ENCODE measurements around the gene EHD3. TPM values are rescaled to one million over a fixed set of nuclear protein-coding genes. Genes with fewer than 3 reads are reported as not detected.

EHD3 gene
- total and polyA plus RNA-seq, 2 of the 13 experiments (the other 11 are each of a cell fraction or from before 2014, with no cell fraction given), result 0.20 to 0.69 TPM

GRCh38 chr2:31299547-31299946 is 65.6 kb downstream of the EHD3 start:
- no peaks in the 10 kb centered on the region for H3K4me1 ChIP-seq (ENCODE audit: insufficient read depth, low read length)
- no TSS peak for BruUV-seq (replicated peaks)
- H3K4me3 ChIP-seq (replicated peaks in 1 of 3; ENCODE audit: insufficient read depth in 1 of 3, low read depth in 2 of 3, low read length in 3 of 3), result no peak overlapping the region
- ChIA-PET POLR2A (no interaction called here), CTCF (ENCODE audit: low intra/inter-chr PET ratio, low total read pairs) (no interaction called here)
- no peak for DNase-seq (ENCODE audit: low spot score)
- H4K20me1 ChIP-seq (ENCODE audit: insufficient read depth, low read length), result no peaks in the 10 kb centered on the region
- no peak overlapping the region for H3K27ac ChIP-seq (ENCODE audit: extremely low read length, insufficient read depth, low read length)
- in situ Hi-C loops (cut with HindIII; ENCODE audit: extremely low pct_ligation_motif_present, low pct_unique_long_range_greater_than_20kb) (no loop called here), intact Hi-C loops (cut with micrococcal nuclease; ENCODE audit: unreplicated experiment) (no loop called here)
- WGBS (ENCODE audit: low lambda C conversion rate), result 5% methylated on average over 4 of the region's 4 CpGs
- no peak for TF ChIP-seq THAP9 (CRISPR knock-in tag; IDR thresholded peaks at IDR 0.05; ENCODE audit: borderline replicate concordance)
- H3K79me2 ChIP-seq (ENCODE audit: insufficient read depth, low read length), result no peaks in the 10 kb centered on the region
- H3K27me3 ChIP-seq (ENCODE audit: control insufficient read depth in 1 of 2, insufficient read depth in 2 of 2, low read length in 2 of 2), result no peaks in the 10 kb centered on the region
- no peak overlapping the region for H3K4me2 ChIP-seq (ENCODE audit: low read depth, low read length)
- H3K9ac ChIP-seq (ENCODE audit: insufficient read depth, low read depth, low read length), result no peak overlapping the region
- ATAC-seq, result no peak
- no peaks in the 10 kb centered on the region for H3K9me3 ChIP-seq (ENCODE audit: low read length)
- H2AFZ ChIP-seq (ENCODE audit: low read length), result no peak overlapping the region
- H3K36me3 ChIP-seq (replicated peaks in 1 of 2; ENCODE audit: control insufficient read depth in 1 of 2, insufficient read depth in 2 of 2, low read length in 2 of 2), result no peaks in the 10 kb centered on the region
- FAIRE-seq, result no peak

- Histone ChIP-seq H3K4me3 (replicated peaks in 1 of 3; ENCODE audit: insufficient read depth in 1 of 3, low read depth in 2 of 3, low read length in 3 of 3) (no peak overlapping the region), H3K27me3 (ENCODE audit: control insufficient read depth in 1 of 2, insufficient read depth in 2 of 2, low read length in 2 of 2) (no peaks in the 10 kb centered on the region), H3K4me2 (ENCODE audit: low read depth, low read length) (no peak overlapping the region), H3K79me2 (ENCODE audit: insufficient read depth, low read length) (no peaks in the 10 kb centered on the region), H3K9ac (ENCODE audit: insufficient read depth, low read depth, low read length) (no peak overlapping the region), H2AFZ (ENCODE audit: low read length) (no peak overlapping the region), H4K20me1 (ENCODE audit: insufficient read depth, low read length) (no peaks in the 10 kb centered on the region), H3K9me3 (ENCODE audit: low read length) (no peaks in the 10 kb centered on the region), H3K36me3 (replicated peaks in 1 of 2; ENCODE audit: control insufficient read depth in 1 of 2, insufficient read depth in 2 of 2, low read length in 2 of 2) (no peaks in the 10 kb centered on the region), H3K4me1 (ENCODE audit: insufficient read depth, low read length) (no peaks in the 10 kb centered on the region), H3K27ac (ENCODE audit: extremely low read length, insufficient read depth, low read length) (no peak overlapping the region)
- no peak for FAIRE-seq
- ATAC-seq, result no peak
- no TSS peak for BruUV-seq (replicated peaks)
- CTCF ChIA-PET (ENCODE audit: low intra/inter-chr PET ratio, low total read pairs), result no interaction called here
- in situ Hi-C loops (cut with HindIII; ENCODE audit: extremely low pct_ligation_motif_present, low pct_unique_long_range_greater_than_20kb), result no loop called here
- DNase-seq (ENCODE audit: low spot score), result no peak
- POLR2A ChIA-PET, result no interaction called here
- intact Hi-C loops (cut with micrococcal nuclease; ENCODE audit: unreplicated experiment), result no loop called here
- TF ChIP-seq, protein P1, sequence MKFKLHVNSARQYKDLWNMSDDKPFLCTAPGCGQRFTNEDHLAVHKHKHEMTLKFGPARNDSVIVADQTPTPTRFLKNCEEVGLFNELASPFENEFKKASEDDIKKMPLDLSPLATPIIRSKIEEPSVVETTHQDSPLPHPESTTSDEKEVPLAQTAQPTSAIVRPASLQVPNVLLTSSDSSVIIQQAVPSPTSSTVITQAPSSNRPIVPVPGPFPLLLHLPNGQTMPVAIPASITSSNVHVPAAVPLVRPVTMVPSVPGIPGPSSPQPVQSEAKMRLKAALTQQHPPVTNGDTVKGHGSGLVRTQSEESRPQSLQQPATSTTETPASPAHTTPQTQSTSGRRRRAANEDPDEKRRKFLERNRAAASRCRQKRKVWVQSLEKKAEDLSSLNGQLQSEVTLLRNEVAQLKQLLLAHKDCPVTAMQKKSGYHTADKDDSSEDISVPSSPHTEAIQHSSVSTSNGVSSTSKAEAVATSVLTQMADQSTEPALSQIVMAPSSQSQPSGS (CRISPR knock-in tag; IDR thresholded peaks at IDR 0.05), result no peak
- TF ChIP-seq ZBTB39 (CRISPR knock-in tag; IDR thresholded peaks at IDR 0.05) (no peak), THRA (CRISPR knock-in tag; IDR thresholded peaks at IDR 0.05; ENCODE audit: borderline replicate concordance) (no peak), ZNF672 (CRISPR knock-in tag; IDR thresholded peaks at IDR 0.05) (no peak), HNRNPK (IDR thresholded peaks at IDR 0.05; ENCODE audit: low read depth, low read length, poor library complexity, severe bottlenecking) (no peak), ZNF143 (CRISPR knock-in tag; IDR thresholded peaks at IDR 0.05) (no peak), TEF (CRISPR knock-in tag; IDR thresholded peaks at IDR 0.05) (no peak), KDM2A (CRISPR knock-in tag; IDR thresholded peaks at IDR 0.05; ENCODE audit: borderline replicate concordance, low read depth) (no peak)
Observed at GRCh38 chr2:31300309-31300708, 66.4 kb downstream of the EHD3 start.

Measured in HepG2 (cell line).